Uterus (tissue), 2 donors: Measurements from ENCODE around the gene HSH2D.

Source experiments
- POLR2A ChIP-seq, 2 donors: fragments of 450-650 bp; IDR thresholded peaks; one replicate each; pipeline ENCODE4 v1.6.1; 2016; ENCODE audit warnings: antibody characterized with exemption in 2 of 2, mild to moderate bottlenecking in 1 of 2, moderate library complexity in 1 of 2
- TF ChIP-seq, protein P1 (sequence below), 4 experiments: fragments of 200-600 bp in 2 of 4; fragments of 450-650 bp in 2 of 4; sonication (generic) in 2 of 4; IDR thresholded peaks; one replicate each; pipeline ENCODE4 v1.5.1; 2016 to 2019; ENCODE audit warnings: antibody characterized with exemption in 4 of 4, mild to moderate bottlenecking in 2 of 4, moderate library complexity in 1 of 4

DNA sequence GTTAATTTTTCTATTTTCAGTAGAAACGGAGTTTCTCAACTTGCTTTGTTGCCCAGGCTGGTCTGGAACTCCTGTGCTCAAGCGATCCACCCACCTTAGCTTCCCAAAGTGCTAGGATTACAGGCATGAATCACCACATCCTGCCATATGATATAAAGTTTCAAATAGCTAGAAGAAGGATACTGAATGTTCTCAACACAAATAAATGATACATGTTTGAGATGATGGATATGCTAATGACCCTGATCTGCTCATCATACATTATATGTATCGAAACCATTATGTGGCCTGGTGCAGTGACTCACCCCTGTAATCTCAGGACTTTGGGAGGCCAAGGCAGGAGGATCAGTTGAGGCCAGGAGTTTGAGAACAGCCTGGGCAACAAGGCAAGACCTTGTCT lies 18.4 kb downstream of the HSH2D start:
- TF ChIP-seq, protein P1, sequence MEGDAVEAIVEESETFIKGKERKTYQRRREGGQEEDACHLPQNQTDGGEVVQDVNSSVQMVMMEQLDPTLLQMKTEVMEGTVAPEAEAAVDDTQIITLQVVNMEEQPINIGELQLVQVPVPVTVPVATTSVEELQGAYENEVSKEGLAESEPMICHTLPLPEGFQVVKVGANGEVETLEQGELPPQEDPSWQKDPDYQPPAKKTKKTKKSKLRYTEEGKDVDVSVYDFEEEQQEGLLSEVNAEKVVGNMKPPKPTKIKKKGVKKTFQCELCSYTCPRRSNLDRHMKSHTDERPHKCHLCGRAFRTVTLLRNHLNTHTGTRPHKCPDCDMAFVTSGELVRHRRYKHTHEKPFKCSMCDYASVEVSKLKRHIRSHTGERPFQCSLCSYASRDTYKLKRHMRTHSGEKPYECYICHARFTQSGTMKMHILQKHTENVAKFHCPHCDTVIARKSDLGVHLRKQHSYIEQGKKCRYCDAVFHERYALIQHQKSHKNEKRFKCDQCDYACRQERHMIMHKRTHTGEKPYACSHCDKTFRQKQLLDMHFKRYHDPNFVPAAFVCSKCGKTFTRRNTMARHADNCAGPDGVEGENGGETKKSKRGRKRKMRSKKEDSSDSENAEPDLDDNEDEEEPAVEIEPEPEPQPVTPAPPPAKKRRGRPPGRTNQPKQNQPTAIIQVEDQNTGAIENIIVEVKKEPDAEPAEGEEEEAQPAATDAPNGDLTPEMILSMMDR (IDR thresholded peaks at IDR 0.05) = no peak
- no peak for TF ChIP-seq POLR2A (IDR thresholded peaks at IDR 0.05)
